H1 (cell line): ENCODE results near the gene TSN.

Experiments
- CHD2 ChIP-seq: IDR thresholded peaks from 2 replicates; pipeline ENCODE4 v1.6.1; 2012; ENCODE audit warnings: low read length, improper control_type of control experiment
- TF ChIP-seq, protein P1 (sequence below): fragments of 300-600 bp; sonication (generic); IDR thresholded peaks from 2 replicates; pipeline ENCODE4 v1.7.1; 2012; ENCODE audit warnings: low read length, moderate library complexity, mild to moderate bottlenecking, inconsistent platforms; ENCODE audit not compliant: insufficient replicate concordance

DNA sequence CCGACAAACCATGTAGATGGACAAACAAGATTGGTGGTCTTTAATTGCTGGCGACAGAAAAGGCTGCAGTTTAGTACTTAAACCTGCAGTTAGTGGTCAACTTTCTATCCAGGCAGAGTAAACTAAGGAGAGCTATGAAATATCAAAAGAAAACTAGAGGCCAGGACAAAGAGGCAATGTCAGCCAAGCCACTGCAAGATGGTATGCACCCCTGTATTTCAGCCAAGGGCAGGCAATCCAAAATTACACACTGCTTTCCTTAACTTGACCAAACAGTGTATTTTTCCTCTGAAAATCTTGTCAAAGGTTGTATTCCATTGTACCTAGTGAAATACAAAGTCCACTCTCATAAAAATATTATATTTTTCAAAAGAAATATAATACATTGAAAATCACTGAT is 28.1 kb upstream of the TSN start:
- no peak for TF ChIP-seq CHD2
- TF ChIP-seq, protein P1, sequence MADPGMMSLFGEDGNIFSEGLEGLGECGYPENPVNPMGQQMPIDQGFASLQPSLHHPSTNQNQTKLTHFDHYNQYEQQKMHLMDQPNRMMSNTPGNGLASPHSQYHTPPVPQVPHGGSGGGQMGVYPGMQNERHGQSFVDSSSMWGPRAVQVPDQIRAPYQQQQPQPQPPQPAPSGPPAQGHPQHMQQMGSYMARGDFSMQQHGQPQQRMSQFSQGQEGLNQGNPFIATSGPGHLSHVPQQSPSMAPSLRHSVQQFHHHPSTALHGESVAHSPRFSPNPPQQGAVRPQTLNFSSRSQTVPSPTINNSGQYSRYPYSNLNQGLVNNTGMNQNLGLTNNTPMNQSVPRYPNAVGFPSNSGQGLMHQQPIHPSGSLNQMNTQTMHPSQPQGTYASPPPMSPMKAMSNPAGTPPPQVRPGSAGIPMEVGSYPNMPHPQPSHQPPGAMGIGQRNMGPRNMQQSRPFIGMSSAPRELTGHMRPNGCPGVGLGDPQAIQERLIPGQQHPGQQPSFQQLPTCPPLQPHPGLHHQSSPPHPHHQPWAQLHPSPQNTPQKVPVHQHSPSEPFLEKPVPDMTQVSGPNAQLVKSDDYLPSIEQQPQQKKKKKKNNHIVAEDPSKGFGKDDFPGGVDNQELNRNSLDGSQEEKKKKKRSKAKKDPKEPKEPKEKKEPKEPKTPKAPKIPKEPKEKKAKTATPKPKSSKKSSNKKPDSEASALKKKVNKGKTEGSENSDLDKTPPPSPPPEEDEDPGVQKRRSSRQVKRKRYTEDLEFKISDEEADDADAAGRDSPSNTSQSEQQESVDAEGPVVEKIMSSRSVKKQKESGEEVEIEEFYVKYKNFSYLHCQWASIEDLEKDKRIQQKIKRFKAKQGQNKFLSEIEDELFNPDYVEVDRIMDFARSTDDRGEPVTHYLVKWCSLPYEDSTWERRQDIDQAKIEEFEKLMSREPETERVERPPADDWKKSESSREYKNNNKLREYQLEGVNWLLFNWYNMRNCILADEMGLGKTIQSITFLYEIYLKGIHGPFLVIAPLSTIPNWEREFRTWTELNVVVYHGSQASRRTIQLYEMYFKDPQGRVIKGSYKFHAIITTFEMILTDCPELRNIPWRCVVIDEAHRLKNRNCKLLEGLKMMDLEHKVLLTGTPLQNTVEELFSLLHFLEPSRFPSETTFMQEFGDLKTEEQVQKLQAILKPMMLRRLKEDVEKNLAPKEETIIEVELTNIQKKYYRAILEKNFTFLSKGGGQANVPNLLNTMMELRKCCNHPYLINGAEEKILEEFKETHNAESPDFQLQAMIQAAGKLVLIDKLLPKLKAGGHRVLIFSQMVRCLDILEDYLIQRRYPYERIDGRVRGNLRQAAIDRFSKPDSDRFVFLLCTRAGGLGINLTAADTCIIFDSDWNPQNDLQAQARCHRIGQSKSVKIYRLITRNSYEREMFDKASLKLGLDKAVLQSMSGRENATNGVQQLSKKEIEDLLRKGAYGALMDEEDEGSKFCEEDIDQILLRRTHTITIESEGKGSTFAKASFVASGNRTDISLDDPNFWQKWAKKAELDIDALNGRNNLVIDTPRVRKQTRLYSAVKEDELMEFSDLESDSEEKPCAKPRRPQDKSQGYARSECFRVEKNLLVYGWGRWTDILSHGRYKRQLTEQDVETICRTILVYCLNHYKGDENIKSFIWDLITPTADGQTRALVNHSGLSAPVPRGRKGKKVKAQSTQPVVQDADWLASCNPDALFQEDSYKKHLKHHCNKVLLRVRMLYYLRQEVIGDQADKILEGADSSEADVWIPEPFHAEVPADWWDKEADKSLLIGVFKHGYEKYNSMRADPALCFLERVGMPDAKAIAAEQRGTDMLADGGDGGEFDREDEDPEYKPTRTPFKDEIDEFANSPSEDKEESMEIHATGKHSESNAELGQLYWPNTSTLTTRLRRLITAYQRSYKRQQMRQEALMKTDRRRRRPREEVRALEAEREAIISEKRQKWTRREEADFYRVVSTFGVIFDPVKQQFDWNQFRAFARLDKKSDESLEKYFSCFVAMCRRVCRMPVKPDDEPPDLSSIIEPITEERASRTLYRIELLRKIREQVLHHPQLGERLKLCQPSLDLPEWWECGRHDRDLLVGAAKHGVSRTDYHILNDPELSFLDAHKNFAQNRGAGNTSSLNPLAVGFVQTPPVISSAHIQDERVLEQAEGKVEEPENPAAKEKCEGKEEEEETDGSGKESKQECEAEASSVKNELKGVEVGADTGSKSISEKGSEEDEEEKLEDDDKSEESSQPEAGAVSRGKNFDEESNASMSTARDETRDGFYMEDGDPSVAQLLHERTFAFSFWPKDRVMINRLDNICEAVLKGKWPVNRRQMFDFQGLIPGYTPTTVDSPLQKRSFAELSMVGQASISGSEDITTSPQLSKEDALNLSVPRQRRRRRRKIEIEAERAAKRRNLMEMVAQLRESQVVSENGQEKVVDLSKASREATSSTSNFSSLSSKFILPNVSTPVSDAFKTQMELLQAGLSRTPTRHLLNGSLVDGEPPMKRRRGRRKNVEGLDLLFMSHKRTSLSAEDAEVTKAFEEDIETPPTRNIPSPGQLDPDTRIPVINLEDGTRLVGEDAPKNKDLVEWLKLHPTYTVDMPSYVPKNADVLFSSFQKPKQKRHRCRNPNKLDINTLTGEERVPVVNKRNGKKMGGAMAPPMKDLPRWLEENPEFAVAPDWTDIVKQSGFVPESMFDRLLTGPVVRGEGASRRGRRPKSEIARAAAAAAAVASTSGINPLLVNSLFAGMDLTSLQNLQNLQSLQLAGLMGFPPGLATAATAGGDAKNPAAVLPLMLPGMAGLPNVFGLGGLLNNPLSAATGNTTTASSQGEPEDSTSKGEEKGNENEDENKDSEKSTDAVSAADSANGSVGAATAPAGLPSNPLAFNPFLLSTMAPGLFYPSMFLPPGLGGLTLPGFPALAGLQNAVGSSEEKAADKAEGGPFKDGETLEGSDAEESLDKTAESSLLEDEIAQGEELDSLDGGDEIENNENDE: no peak
